ENCODE measurements around the gene TBX5.

The TBX5 gene

DNA sequence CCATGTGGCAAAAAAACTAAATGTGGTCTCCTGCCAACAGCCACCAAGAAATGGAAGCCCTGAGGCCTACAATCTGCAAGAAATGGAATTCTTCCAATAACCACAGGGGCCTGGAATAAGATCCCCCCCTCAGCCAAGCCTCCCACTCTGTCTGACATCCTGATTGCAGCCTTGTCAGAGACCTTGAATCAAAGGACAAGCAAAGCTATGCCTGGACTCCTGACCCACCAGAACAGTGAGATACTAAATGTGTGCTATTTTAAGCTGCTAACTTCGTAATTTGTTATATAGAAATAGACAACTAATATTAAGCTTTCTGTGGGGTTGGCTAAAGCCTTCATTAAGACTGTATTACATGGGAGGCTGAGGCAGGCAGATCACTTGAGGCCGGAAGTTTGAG, 77.7 kb downstream of the TBX5 start:
- H3K4me3 ChIP-seq (ENCODE audit: low read depth in 1 of 2, low read length in 2 of 2), result no peak overlapping the region
- H2AFZ ChIP-seq (ENCODE audit: low read depth, low read length), result no peak overlapping the region
- H3K4me2 ChIP-seq (ENCODE audit: insufficient read depth, low read length), result no peak overlapping the region
- no peaks in the 10 kb centered on the region for H3K36me3 ChIP-seq (ENCODE audit: insufficient read depth, low read length)
- H3K9me3 ChIP-seq (ENCODE audit: insufficient read depth, low read length, severe bottlenecking), result no peaks in the 10 kb centered on the region
- DNase-seq (no peak), ATAC-seq (ENCODE audit: insufficient read depth, low read depth) (no peak)
- H3K4me1 ChIP-seq (ENCODE audit: insufficient read depth, low read length), result no peaks in the 10 kb centered on the region
- H4K20me1 ChIP-seq (ENCODE audit: insufficient read depth, low read length), result no peaks in the 10 kb centered on the region
- no peaks in the 10 kb centered on the region for H3K27me3 ChIP-seq (ENCODE audit: insufficient read depth, low read length, poor library complexity)
- H3K79me2 ChIP-seq (ENCODE audit: insufficient read depth, low read length), result no peaks in the 10 kb centered on the region
- H3K9ac ChIP-seq (ENCODE audit: low read depth, low read length), result no peak overlapping the region
- H3K27ac ChIP-seq (ENCODE audit: low read length), result no peak overlapping the region
- TF ChIP-seq, protein P1, sequence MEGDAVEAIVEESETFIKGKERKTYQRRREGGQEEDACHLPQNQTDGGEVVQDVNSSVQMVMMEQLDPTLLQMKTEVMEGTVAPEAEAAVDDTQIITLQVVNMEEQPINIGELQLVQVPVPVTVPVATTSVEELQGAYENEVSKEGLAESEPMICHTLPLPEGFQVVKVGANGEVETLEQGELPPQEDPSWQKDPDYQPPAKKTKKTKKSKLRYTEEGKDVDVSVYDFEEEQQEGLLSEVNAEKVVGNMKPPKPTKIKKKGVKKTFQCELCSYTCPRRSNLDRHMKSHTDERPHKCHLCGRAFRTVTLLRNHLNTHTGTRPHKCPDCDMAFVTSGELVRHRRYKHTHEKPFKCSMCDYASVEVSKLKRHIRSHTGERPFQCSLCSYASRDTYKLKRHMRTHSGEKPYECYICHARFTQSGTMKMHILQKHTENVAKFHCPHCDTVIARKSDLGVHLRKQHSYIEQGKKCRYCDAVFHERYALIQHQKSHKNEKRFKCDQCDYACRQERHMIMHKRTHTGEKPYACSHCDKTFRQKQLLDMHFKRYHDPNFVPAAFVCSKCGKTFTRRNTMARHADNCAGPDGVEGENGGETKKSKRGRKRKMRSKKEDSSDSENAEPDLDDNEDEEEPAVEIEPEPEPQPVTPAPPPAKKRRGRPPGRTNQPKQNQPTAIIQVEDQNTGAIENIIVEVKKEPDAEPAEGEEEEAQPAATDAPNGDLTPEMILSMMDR (IDR thresholded peaks at IDR 0.05; ENCODE audit: borderline replicate concordance, extremely low read depth, low read length, poor library complexity, severe bottlenecking), result no peak
- TF ChIP-seq EZH2 (IDR thresholded peaks at IDR 0.05; ENCODE audit: borderline replicate concordance, low read depth, low read length, severe bottlenecking), result no peak

DNA sequence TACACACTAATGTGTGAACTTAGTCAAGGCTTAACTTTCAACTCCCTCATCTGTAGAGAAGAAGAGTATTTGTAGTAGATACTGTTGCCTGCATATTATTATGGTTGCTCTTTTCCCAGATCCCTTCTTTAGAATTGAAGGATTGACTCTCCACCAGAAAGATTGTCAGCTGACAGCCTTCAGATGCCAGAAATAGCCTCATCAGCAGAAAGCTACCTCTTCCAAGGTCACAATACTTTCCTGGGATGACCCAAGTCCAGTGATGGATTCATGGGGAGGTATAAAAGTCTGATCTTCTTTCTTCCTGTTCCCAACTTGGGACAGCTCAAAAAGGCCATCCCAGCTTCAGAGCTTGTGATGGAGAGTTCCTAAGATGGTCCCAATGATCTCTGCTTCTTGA, 78.2 kb downstream of the TBX5 start:
- no peaks in the 10 kb centered on the region for H3K4me1 ChIP-seq (ENCODE audit: insufficient read depth, low read length)
- no peak overlapping the region for H3K4me3 ChIP-seq (ENCODE audit: low read depth in 1 of 2, low read length in 2 of 2)
- DNase-seq (no peak), ATAC-seq (ENCODE audit: insufficient read depth, low read depth) (no peak)
- no peak overlapping the region for H2AFZ ChIP-seq (ENCODE audit: low read depth, low read length)
- H3K27me3 ChIP-seq (ENCODE audit: insufficient read depth, low read length, poor library complexity), result no peaks in the 10 kb centered on the region
- H3K9me3 ChIP-seq (ENCODE audit: insufficient read depth, low read length, severe bottlenecking), result no peaks in the 10 kb centered on the region
- H4K20me1 ChIP-seq (ENCODE audit: insufficient read depth, low read length), result no peaks in the 10 kb centered on the region
- no peak overlapping the region for H3K27ac ChIP-seq (ENCODE audit: low read length)
- H3K9ac ChIP-seq (ENCODE audit: low read depth, low read length), result no peak overlapping the region
- H3K79me2 ChIP-seq (ENCODE audit: insufficient read depth, low read length), result no peaks in the 10 kb centered on the region
- TF ChIP-seq, protein P1 (IDR thresholded peaks at IDR 0.05; ENCODE audit: borderline replicate concordance, extremely low read depth, low read length, poor library complexity, severe bottlenecking), result no peak
- no peak for TF ChIP-seq EZH2 (IDR thresholded peaks at IDR 0.05; ENCODE audit: borderline replicate concordance, low read depth, low read length, severe bottlenecking)
- H3K4me2 ChIP-seq (ENCODE audit: insufficient read depth, low read length), result no peak overlapping the region
- no peaks in the 10 kb centered on the region for H3K36me3 ChIP-seq (ENCODE audit: insufficient read depth, low read length)

DNA sequence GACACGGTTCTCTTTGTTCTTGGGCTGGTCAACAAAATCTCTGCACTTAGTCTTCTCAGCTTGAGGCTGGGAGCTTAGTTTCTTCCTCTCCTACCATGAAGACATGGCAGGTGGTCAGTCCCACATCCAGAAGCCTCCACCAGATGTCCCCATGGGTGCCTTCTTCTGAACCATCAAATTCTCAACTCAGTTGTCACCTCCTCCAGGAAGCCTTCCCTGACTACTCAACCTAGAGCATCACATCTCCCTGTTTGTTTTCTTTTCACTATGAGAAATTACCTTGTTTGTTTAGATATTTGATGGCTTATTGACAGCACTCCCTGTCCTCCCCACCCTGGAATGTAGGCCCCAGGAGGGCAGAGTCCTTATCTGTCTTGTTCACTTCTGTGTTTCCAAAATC, 84.4 kb downstream of the TBX5 start:
- H3K4me1 ChIP-seq (ENCODE audit: insufficient read depth, low read length), result no peaks in the 10 kb centered on the region
- DNase-seq (no peak), ATAC-seq (ENCODE audit: insufficient read depth, low read depth) (no peak)
- no peaks in the 10 kb centered on the region for H3K36me3 ChIP-seq (ENCODE audit: insufficient read depth, low read length)
- H3K4me2 ChIP-seq (ENCODE audit: insufficient read depth, low read length), result no peak overlapping the region
- H2AFZ ChIP-seq (ENCODE audit: low read depth, low read length), result no peak overlapping the region
- no peak overlapping the region for H3K4me3 ChIP-seq (ENCODE audit: low read depth in 1 of 2, low read length in 2 of 2)
- no peaks in the 10 kb centered on the region for H3K9me3 ChIP-seq (ENCODE audit: insufficient read depth, low read length, severe bottlenecking)
- H3K27ac ChIP-seq (ENCODE audit: low read length), result no peak overlapping the region
- TF ChIP-seq, protein P1 (IDR thresholded peaks at IDR 0.05; ENCODE audit: borderline replicate concordance, extremely low read depth, low read length, poor library complexity, severe bottlenecking), result no peak
- TF ChIP-seq EZH2 (IDR thresholded peaks at IDR 0.05; ENCODE audit: borderline replicate concordance, low read depth, low read length, severe bottlenecking), result no peak
- H3K9ac ChIP-seq (ENCODE audit: low read depth, low read length), result no peak overlapping the region
- no peaks in the 10 kb centered on the region for H3K79me2 ChIP-seq (ENCODE audit: insufficient read depth, low read length)
- no peaks in the 10 kb centered on the region for H3K27me3 ChIP-seq (ENCODE audit: insufficient read depth, low read length, poor library complexity)
- H4K20me1 ChIP-seq (ENCODE audit: insufficient read depth, low read length), result no peaks in the 10 kb centered on the region

DNA sequence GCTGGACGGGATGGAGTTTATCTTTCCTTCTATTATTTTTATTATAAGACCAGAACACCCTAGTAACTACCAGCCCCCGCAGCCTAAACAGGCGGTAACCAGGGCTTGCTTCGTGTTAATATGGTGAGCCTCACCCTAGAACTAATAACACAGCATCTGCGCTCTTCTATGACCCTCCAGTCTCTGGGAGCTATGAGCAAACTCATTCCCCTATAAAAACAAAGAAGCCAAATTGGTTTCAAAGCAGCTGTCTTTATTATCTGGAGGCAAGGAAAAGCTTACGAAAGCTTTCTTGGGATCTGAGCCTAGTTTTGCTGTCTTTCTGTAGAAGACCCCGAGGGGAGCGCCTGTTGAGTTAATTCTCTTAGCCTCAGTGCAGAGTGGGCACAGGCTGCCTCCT, 85.0 kb downstream of the TBX5 start:
- Histone ChIP-seq H3K36me3 (ENCODE audit: insufficient read depth, low read length) (no peaks in the 10 kb centered on the region), H3K27me3 (ENCODE audit: insufficient read depth, low read length, poor library complexity) (no peaks in the 10 kb centered on the region), H4K20me1 (ENCODE audit: insufficient read depth, low read length) (no peaks in the 10 kb centered on the region), H3K9me3 (ENCODE audit: insufficient read depth, low read length, severe bottlenecking) (no peaks in the 10 kb centered on the region), H3K4me2 (ENCODE audit: insufficient read depth, low read length) (no peak overlapping the region), H3K4me3 (ENCODE audit: low read depth in 1 of 2, low read length in 2 of 2) (no peak overlapping the region), H3K79me2 (ENCODE audit: insufficient read depth, low read length) (no peaks in the 10 kb centered on the region), H3K4me1 (ENCODE audit: insufficient read depth, low read length) (no peaks in the 10 kb centered on the region), H3K9ac (ENCODE audit: low read depth, low read length) (no peak overlapping the region), H2AFZ (ENCODE audit: low read depth, low read length) (no peak overlapping the region), H3K27ac (ENCODE audit: low read length) (no peak overlapping the region)
- ATAC-seq (ENCODE audit: insufficient read depth, low read depth), result no peak
- no peak for TF ChIP-seq EZH2 (IDR thresholded peaks at IDR 0.05; ENCODE audit: borderline replicate concordance, low read depth, low read length, severe bottlenecking)
- TF ChIP-seq, protein P1 (IDR thresholded peaks at IDR 0.05; ENCODE audit: borderline replicate concordance, extremely low read depth, low read length, poor library complexity, severe bottlenecking), result no peak
- DNase-seq, result no peak
